ENCODE measurements around the gene TCEANC2. TPM values are rescaled to one million over a fixed set of nuclear protein-coding genes. Genes with fewer than 3 reads are reported as not detected.

The TCEANC2 gene
- total RNA-seq, 1 experiment from 2014 or later, result 5.3 TPM

DNA sequence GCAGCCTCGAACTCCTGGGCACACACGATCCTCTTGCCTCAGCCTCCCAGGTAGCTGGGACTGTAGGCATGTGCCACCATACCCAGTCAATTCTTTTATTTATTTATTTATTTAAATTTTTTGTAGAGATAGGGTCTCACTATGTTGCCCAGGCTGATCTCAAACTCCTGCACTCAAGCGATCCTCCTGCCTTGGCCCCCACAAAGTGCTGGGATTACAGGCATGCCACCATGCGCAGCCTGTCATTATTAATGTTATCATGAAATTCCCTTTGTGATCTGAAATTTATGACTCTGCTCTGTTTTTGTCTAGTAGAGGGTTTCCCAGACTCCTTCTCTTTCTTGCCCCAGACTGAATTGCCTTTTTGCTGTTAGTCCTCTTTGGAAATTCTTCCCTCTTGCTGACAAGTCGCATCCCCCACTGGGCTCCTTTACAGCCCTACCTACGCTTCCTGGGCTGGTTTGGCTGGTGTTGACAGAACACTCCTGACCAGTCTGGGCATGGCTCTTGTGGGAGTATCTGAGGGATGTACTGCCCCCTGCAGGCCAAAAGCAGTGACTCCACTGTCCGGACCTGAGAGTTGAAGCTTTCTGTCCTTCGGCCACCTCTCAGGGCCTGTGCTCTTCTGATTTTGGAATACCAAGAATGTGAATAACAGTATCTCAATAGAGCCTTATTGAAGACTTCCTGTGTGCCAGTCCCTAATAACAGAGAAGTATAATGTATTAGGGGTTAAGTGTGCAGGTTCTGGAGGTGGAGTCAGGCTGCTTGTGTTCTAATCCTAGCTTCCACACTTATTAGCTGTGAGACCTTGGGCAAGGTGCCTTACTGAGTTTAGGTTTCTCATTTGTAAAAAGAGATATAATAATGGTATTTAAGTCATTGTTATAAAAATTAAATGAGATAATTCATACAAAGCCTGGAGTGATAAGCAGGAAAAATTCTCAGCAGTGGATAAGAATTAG is 28.2 kb downstream of the TCEANC2 start:
- H3K4me1 Mint-ChIP-seq, result peaks cover 8 to 11% of the 10 kb centered on the region in 2 experiments
- no peak overlapping the region for H3K27ac Mint-ChIP-seq
- Histone ChIP-seq H2BK12ac (ENCODE audit: insufficient read length, low read depth, low read length) (no peak overlapping the region), H2BK5ac (ENCODE audit: insufficient read length, low read length) (no peak overlapping the region), H3T11ph (ENCODE audit: low read length) (no peak overlapping the region), H3K79me2 (ENCODE audit: insufficient read depth, low read length) (no peaks in the 10 kb centered on the region), H3K79me1 (ENCODE audit: insufficient read depth, low read depth, low read length, poor library complexity, severe bottlenecking) (no peaks in the 10 kb centered on the region), H3K14ac (ENCODE audit: insufficient read depth, low read length) (no peak overlapping the region), H3K9me3 (ENCODE audit: control insufficient read depth, low read depth, low read length) (no peaks in the 10 kb centered on the region), H3K56ac (ENCODE audit: insufficient read length, low read depth, low read length) (no peak overlapping the region), H4K5ac (ENCODE audit: insufficient read length, low read depth, low read length) (no peak overlapping the region), H3K9ac (ENCODE audit: extremely low read depth, insufficient read length, low read length) (no peak overlapping the region), H3K27ac (ENCODE audit: insufficient read length, low read depth, low read length) (no peak overlapping the region), H3K4me1 (ENCODE audit: insufficient read depth, low read length) (no peaks in the 10 kb centered on the region; the same call in 1 of the 2 replicates), H3K4me2 (ENCODE audit: insufficient read depth, insufficient read length, low read length) (no peak overlapping the region), H3K27me3 (ENCODE audit: insufficient read depth, low read length) (no peaks in the 10 kb centered on the region), H3K4ac (ENCODE audit: low read depth, low read length) (no peak overlapping the region), H2AK5ac (ENCODE audit: insufficient read length, low read length) (no peak overlapping the region), H4K8ac (replicated peaks; ENCODE audit: insufficient read length, low read depth, low read length) (no peak overlapping the region), H3K23me2 (ENCODE audit: insufficient read length, low read depth, low read length, poor library complexity, severe bottlenecking) (no peaks in the 10 kb centered on the region), H4K91ac (ENCODE audit: insufficient read length, low read depth, low read length) (no peak overlapping the region), H4K20me1 (ENCODE audit: control insufficient read depth, insufficient read depth, insufficient read length) (no peaks in the 10 kb centered on the region), H2BK20ac (ENCODE audit: low read depth, low read length, poor library complexity, severe bottlenecking) (no peak overlapping the region), H2BK120ac (ENCODE audit: low read depth, low read length, poor library complexity, severe bottlenecking) (no peak overlapping the region), H3K18ac (ENCODE audit: insufficient read length, low read depth, low read length) (no peak overlapping the region), H2AFZ (ENCODE audit: low read length) (no peak overlapping the region), H3K23ac (ENCODE audit: insufficient read length, low read depth, low read length) (no peak overlapping the region), H2BK15ac (ENCODE audit: low read depth, low read length) (no peak overlapping the region)
- TF ChIP-seq, protein P1, sequence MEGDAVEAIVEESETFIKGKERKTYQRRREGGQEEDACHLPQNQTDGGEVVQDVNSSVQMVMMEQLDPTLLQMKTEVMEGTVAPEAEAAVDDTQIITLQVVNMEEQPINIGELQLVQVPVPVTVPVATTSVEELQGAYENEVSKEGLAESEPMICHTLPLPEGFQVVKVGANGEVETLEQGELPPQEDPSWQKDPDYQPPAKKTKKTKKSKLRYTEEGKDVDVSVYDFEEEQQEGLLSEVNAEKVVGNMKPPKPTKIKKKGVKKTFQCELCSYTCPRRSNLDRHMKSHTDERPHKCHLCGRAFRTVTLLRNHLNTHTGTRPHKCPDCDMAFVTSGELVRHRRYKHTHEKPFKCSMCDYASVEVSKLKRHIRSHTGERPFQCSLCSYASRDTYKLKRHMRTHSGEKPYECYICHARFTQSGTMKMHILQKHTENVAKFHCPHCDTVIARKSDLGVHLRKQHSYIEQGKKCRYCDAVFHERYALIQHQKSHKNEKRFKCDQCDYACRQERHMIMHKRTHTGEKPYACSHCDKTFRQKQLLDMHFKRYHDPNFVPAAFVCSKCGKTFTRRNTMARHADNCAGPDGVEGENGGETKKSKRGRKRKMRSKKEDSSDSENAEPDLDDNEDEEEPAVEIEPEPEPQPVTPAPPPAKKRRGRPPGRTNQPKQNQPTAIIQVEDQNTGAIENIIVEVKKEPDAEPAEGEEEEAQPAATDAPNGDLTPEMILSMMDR (conservative IDR thresholded peaks at IDR 0.05), result peak; percentile 94
- no peaks in the 10 kb centered on the region for H3K9me3 Mint-ChIP-seq
- H3K27me3 Mint-ChIP-seq (ENCODE audit: low read depth), result no peaks in the 10 kb centered on the region
- no peak overlapping the region for H3K4me3 Mint-ChIP-seq
- WGBS (ENCODE audit: extremely low coverage, insufficient read length, low lambda C conversion rate), result no CpG with 5 or more reads among the region's 8 CpGs
- H3K36me3 Mint-ChIP-seq (ENCODE audit: insufficient read depth in 1 of 3, low read depth in 3 of 3), result no peaks in the 10 kb centered on the region
- DNase-seq, result peak; percentile 94
